HG03575 (cell line): ENCODE results near the gene RNASE13.

Experiments
- ATAC-seq: cut with Tn5 transposase; IDR thresholded peaks from one replicate; pipeline ENCODE4 v1.9.1; 2021; ENCODE audit not compliant: unreplicated experiment, insufficient number of reproducible peaks, low FRiP score; ENCODE audit errors: extremely low read depth

Gene RNASE13

GRCh38 chr14:21034707-21035106 lies at the start of gene RNASE13:
TSS of gene RNASE13 (minus strand) at chr14:21034807. CDS start at chr14:21034288, 519 bp downstream.
- ATAC-seq, result no peak

GRCh38 chr14:21084396-21084795 lies 49.8 kb upstream of the RNASE13 start:
- ATAC-seq, result no peak

- no peak for ATAC-seq
Observed at GRCh38 chr14:21083565-21084325, 49.1 kb upstream of the RNASE13 start.

- no peak for ATAC-seq
Observed at GRCh38 chr14:21081521-21082142, 47.0 kb upstream of the RNASE13 start.

GRCh38 chr14:21078726-21079125 lies 44.1 kb upstream of the RNASE13 start:
- ATAC-seq, result no peak

GRCh38 chr14:21078287-21078686 lies 43.7 kb upstream of the RNASE13 start:
- ATAC-seq, result no peak

GRCh38 chr14:21077672-21078071 lies 43.1 kb upstream of the RNASE13 start:
- no peak for ATAC-seq

GRCh38 chr14:21075719-21076437 lies 41.3 kb upstream of the RNASE13 start:
- no peak for ATAC-seq

- ATAC-seq, result no peak
Observed at GRCh38 chr14:21074398-21075272, 40.0 kb upstream of the RNASE13 start.

GRCh38 chr14:21073921-21074320 lies 39.3 kb upstream of the RNASE13 start:
- ATAC-seq, result no peak

GRCh38 chr14:21072781-21073339 lies 38.3 kb upstream of the RNASE13 start:
- no peak for ATAC-seq

GRCh38 chr14:21072031-21072473 lies 37.4 kb upstream of the RNASE13 start:
- ATAC-seq, result no peak

GRCh38 chr14:21071225-21072030 lies 36.8 kb upstream of the RNASE13 start:
- no peak for ATAC-seq

GRCh38 chr14:21070610-21071224 lies 36.1 kb upstream of the RNASE13 start:
- ATAC-seq, result no peak

- no peak for ATAC-seq
Observed at GRCh38 chr14:21070083-21070609, 35.5 kb upstream of the RNASE13 start, which contains the start of gene ARHGEF40. TSS of gene ARHGEF40 (plus strand) at chr14:21070304. CDS start at chr14:21070397, 93 bp downstream.

GRCh38 chr14:21069388-21070082 lies 34.9 kb upstream of the RNASE13 start:
- no peak for ATAC-seq
